ENCODE results near the gene ZNF524.

The ZNF524 gene

DNA sequence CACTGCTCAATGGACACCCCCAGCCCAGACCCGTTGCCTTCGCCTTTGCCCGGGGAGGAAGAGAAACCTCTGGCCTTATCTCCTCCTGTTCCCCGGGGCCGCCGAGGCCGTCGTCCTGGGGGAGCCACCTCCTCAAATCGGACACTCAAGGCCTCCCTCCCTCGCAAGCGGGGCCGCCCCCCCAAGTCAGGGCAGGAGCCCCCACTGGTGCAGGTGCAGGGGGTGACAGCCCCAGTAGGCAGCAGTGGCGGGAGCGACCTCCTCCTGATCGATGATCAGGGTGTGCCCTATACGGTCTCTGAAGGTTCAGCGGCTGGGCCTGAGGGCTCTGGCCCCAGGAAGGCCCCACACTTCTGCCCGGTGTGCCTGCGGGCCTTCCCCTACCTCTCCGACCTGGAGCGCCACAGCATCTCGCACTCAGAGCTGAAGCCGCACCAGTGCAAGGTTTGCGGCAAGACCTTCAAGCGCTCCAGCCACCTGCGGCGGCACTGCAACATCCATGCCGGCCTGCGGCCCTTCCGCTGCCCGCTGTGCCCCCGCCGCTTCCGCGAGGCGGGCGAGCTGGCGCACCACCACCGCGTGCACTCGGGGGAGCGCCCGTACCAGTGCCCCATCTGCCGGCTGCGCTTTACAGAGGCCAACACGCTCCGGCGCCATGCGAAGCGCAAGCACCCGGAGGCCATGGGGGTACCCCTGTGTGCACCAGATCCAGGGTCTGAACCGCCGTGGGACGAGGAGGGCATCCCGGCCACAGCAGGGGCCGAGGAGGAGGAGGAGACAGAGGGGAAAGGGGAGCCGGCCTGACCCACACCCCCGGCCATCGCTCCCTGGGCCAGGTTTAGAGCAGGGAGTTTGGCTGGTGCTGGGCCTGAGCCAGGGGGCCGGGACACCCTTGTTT, 2.3 kb downstream of the ZNF524 start:
- H3K9me2 ChIP-seq (replicated peaks; ENCODE audit: insufficient read depth, low read length), result no peaks in the 10 kb centered on the region
- DNase-seq, result no peak
- no peak overlapping the region for H3K27ac ChIP-seq (ENCODE audit: low read length)

DNA sequence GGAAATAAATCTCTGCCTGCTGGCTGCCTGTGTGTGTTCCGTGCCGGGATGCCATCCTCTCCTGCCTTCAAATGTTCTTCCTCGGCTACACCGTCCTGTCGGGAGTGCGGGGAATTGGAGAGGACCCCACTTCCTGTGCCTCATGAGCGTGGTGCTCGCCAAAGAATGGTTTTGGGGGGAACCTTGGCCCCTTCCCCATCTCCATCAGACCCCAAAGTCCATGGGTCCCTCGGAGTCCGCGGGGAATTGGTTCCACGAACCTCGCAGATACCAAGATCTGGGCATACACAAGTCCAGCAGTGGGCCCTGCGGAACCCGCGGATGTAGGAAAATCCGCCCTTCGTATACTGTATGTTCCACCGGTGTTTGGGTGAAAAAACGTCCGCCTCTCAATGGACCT, 3.0 kb downstream of the ZNF524 start:
- H4K20me1 ChIP-seq (ENCODE audit: insufficient read depth, low read length), result no peaks in the 10 kb centered on the region
- H3K9me2 ChIP-seq (replicated peaks; ENCODE audit: insufficient read depth, low read length), result no peaks in the 10 kb centered on the region
- H3K4me2 ChIP-seq (ENCODE audit: low read depth, low read length), result no peak overlapping the region
- H3K4me1 ChIP-seq (ENCODE audit: low read length), result peaks cover 18% of the 10 kb centered on the region
- H2AFZ ChIP-seq (ENCODE audit: low read length), result no peak overlapping the region
- no peaks in the 10 kb centered on the region for H3K36me3 ChIP-seq (replicated peaks; ENCODE audit: insufficient read depth, low read length)
- TF ChIP-seq EZH2phosphoT487 (IDR thresholded peaks at IDR 0.05; ENCODE audit: low read length) (no peak), CTCF (IDR thresholded peaks at IDR 0.05; ENCODE audit: low read length) (no peak), EZH2 (optimal IDR thresholded peaks at IDR 0.05; ENCODE audit: low read depth, low read length) (no peak)
- no peaks in the 10 kb centered on the region for H3K9me3 ChIP-seq (replicated peaks; ENCODE audit: insufficient read depth, low read length)
- H3F3A ChIP-seq (ENCODE audit: insufficient read depth, low read length), result peaks cover 37% of the 10 kb centered on the region
- no peaks in the 10 kb centered on the region for H3K27me3 ChIP-seq (replicated peaks; ENCODE audit: insufficient read depth, low read length)
- DNase-seq, result no peak
- H3K27ac ChIP-seq (ENCODE audit: low read length), result no peak overlapping the region
- H3K4me3 ChIP-seq (ENCODE audit: low read length), result no peak overlapping the region
- no peak overlapping the region for H3K9ac ChIP-seq (ENCODE audit: low read length)
- H3K79me2 ChIP-seq (ENCODE audit: low read length), result peaks cover 23% of the 10 kb centered on the region

More for the DNA sequence above, 2.3 kb downstream of the ZNF524 start:
- Histone ChIP-seq H3K4me2 (ENCODE audit: low read depth, low read length) (no peak overlapping the region), H3K79me2 (ENCODE audit: low read length) (peaks cover 18% of the 10 kb centered on the region), H3K9me3 (replicated peaks; ENCODE audit: insufficient read depth, low read length) (no peaks in the 10 kb centered on the region), H4K20me1 (ENCODE audit: insufficient read depth, low read length) (no peaks in the 10 kb centered on the region), H3K4me1 (ENCODE audit: low read length) (peaks cover 18% of the 10 kb centered on the region), H3K9ac (ENCODE audit: low read length) (no peak overlapping the region), H3K4me3 (ENCODE audit: low read length) (no peak overlapping the region), H3F3A (ENCODE audit: insufficient read depth, low read length) (peaks cover 37% of the 10 kb centered on the region), H3K27me3 (replicated peaks; ENCODE audit: insufficient read depth, low read length) (no peaks in the 10 kb centered on the region), H3K36me3 (replicated peaks; ENCODE audit: insufficient read depth, low read length) (no peaks in the 10 kb centered on the region), H2AFZ (ENCODE audit: low read length) (no peak overlapping the region)
- no peak for TF ChIP-seq EZH2 (optimal IDR thresholded peaks at IDR 0.05; ENCODE audit: low read depth, low read length)
- TF ChIP-seq EZH2phosphoT487 (IDR thresholded peaks at IDR 0.05; ENCODE audit: low read length), result no peak
- TF ChIP-seq CTCF (IDR thresholded peaks at IDR 0.05; ENCODE audit: low read length), result no peak

GRCh38 chr19:55603581-55604292, 3.6 kb downstream of the ZNF524 start:
- Histone ChIP-seq H3K79me2 (ENCODE audit: low read length) (peaks cover 27% of the 10 kb centered on the region), H3K4me1 (ENCODE audit: low read length) (peaks cover 18% of the 10 kb centered on the region), H3F3A (ENCODE audit: insufficient read depth, low read length) (peaks cover 37% of the 10 kb centered on the region), H4K20me1 (ENCODE audit: insufficient read depth, low read length) (no peaks in the 10 kb centered on the region), H3K4me3 (ENCODE audit: low read length) (no peak overlapping the region), H3K9me3 (replicated peaks; ENCODE audit: insufficient read depth, low read length) (no peaks in the 10 kb centered on the region), H3K9ac (ENCODE audit: low read length) (no peak overlapping the region), H3K9me2 (replicated peaks; ENCODE audit: insufficient read depth, low read length) (no peaks in the 10 kb centered on the region), H3K4me2 (ENCODE audit: low read depth, low read length) (no peak overlapping the region), H2AFZ (ENCODE audit: low read length) (no peak overlapping the region), H3K36me3 (replicated peaks; ENCODE audit: insufficient read depth, low read length) (no peaks in the 10 kb centered on the region), H3K27me3 (replicated peaks; ENCODE audit: insufficient read depth, low read length) (no peaks in the 10 kb centered on the region), H3K27ac (ENCODE audit: low read length) (no peak overlapping the region)
- TF ChIP-seq CTCF (IDR thresholded peaks at IDR 0.05; ENCODE audit: low read length) (no peak), EZH2 (optimal IDR thresholded peaks at IDR 0.05; ENCODE audit: low read depth, low read length) (no peak), EZH2phosphoT487 (IDR thresholded peaks at IDR 0.05; ENCODE audit: low read length) (no peak)
- no peak for DNase-seq
